ENCODE measurements around the gene TRAPPC6A. TPM values are rescaled to one million over a fixed set of nuclear protein-coding genes. Genes with fewer than 3 reads are reported as not detected.

The TRAPPC6A gene
- total RNA-seq, 1 experiment from 2014 or later = 59.9 TPM

DNA sequence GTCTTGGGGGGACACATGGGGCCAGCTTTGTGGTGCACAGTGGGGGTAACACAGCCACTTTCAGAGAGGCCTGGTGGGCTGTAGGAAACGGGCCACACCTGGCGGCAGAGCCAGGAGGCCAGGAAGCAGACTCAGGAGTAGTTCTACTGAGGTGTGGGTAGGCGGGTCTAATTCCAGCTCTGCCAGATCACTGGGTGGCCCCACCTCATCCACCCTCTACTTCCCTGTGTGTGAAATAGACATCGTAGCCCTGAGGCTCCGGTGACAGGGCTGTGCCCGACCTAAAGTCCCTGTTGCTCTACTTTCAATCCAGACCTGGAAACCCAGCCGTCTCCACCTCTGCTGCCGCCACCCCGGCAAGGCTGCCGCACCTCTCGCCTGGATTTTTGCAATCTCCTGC is 21.3 kb downstream of the TRAPPC6A start:
- no peak overlapping the region for H3K4me3 Mint-ChIP-seq
- H3K36me3 Mint-ChIP-seq (ENCODE audit: insufficient read depth in 1 of 3, low read depth in 3 of 3) = no peaks in the 10 kb centered on the region
- H3K27me3 Mint-ChIP-seq (ENCODE audit: low read depth) = peaks cover 87% of the 10 kb centered on the region
- H3K4me1 Mint-ChIP-seq = peaks cover 13 to 38% of the 10 kb centered on the region in 2 experiments
- no peak overlapping the region for H3K56ac ChIP-seq (ENCODE audit: insufficient read length, low read depth, low read length)
- H3K4ac ChIP-seq (ENCODE audit: low read depth, low read length) = no peak overlapping the region
- 0 out of 7 replicates have a peak overlapping the region, but pooled peaks of 1 of the 3 experiments have one; percentile 25 for H3K27ac Mint-ChIP-seq
- H3K9me3 ChIP-seq (ENCODE audit: control insufficient read depth, low read depth, low read length) = no peaks in the 10 kb centered on the region
- H3K27me3 ChIP-seq (ENCODE audit: insufficient read depth, low read length) = peaks cover 7% of the 10 kb centered on the region; the same call in 1 of the 2 replicates
- no peaks in the 10 kb centered on the region for H3K79me2 ChIP-seq (ENCODE audit: insufficient read depth, low read length)
- TF ChIP-seq, protein P1, sequence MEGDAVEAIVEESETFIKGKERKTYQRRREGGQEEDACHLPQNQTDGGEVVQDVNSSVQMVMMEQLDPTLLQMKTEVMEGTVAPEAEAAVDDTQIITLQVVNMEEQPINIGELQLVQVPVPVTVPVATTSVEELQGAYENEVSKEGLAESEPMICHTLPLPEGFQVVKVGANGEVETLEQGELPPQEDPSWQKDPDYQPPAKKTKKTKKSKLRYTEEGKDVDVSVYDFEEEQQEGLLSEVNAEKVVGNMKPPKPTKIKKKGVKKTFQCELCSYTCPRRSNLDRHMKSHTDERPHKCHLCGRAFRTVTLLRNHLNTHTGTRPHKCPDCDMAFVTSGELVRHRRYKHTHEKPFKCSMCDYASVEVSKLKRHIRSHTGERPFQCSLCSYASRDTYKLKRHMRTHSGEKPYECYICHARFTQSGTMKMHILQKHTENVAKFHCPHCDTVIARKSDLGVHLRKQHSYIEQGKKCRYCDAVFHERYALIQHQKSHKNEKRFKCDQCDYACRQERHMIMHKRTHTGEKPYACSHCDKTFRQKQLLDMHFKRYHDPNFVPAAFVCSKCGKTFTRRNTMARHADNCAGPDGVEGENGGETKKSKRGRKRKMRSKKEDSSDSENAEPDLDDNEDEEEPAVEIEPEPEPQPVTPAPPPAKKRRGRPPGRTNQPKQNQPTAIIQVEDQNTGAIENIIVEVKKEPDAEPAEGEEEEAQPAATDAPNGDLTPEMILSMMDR (conservative IDR thresholded peaks at IDR 0.05) = no peak
- no peaks in the 10 kb centered on the region for H4K20me1 ChIP-seq (ENCODE audit: control insufficient read depth, insufficient read depth, insufficient read length)
- no peaks in the 10 kb centered on the region; a peak in 1 of 5 replicates for H3K9me3 Mint-ChIP-seq
- H3K4me2 ChIP-seq (ENCODE audit: insufficient read depth, insufficient read length, low read length) = no peak overlapping the region
- no peaks in the 10 kb centered on the region for H3K4me1 ChIP-seq (ENCODE audit: insufficient read depth, low read length)
- H2BK120ac ChIP-seq (ENCODE audit: low read depth, low read length, poor library complexity, severe bottlenecking) = no peak overlapping the region
- no peak overlapping the region for H2BK20ac ChIP-seq (ENCODE audit: low read depth, low read length, poor library complexity, severe bottlenecking)
- H3K23ac ChIP-seq (ENCODE audit: insufficient read length, low read depth, low read length) = no peak overlapping the region
- H3K9ac ChIP-seq (ENCODE audit: extremely low read depth, insufficient read length, low read length) = no peak overlapping the region
- no peaks in the 10 kb centered on the region for H3K79me1 ChIP-seq (ENCODE audit: insufficient read depth, low read depth, low read length, poor library complexity, severe bottlenecking)
- no peak overlapping the region for H2BK5ac ChIP-seq (ENCODE audit: insufficient read length, low read length)
- H3K14ac ChIP-seq (ENCODE audit: insufficient read depth, low read length) = no peak overlapping the region
- H3K23me2 ChIP-seq (ENCODE audit: insufficient read length, low read depth, low read length, poor library complexity, severe bottlenecking) = no peaks in the 10 kb centered on the region
- H3K27ac ChIP-seq (ENCODE audit: insufficient read length, low read depth, low read length) = no peak overlapping the region
- no peak overlapping the region for H3T11ph ChIP-seq (ENCODE audit: low read length)
- no CpG with 5 or more reads among the region's 11 CpGs for WGBS (ENCODE audit: extremely low coverage, insufficient read length, low lambda C conversion rate)
- H4K8ac ChIP-seq (replicated peaks; ENCODE audit: insufficient read length, low read depth, low read length) = no peak overlapping the region
- H3K18ac ChIP-seq (ENCODE audit: insufficient read length, low read depth, low read length) = no peak overlapping the region
- H2AFZ ChIP-seq (ENCODE audit: low read length) = no peak overlapping the region
- no peak overlapping the region for H4K5ac ChIP-seq (ENCODE audit: insufficient read length, low read depth, low read length)
- no peak overlapping the region for H4K91ac ChIP-seq (ENCODE audit: insufficient read length, low read depth, low read length)
- no peak overlapping the region for H2AK5ac ChIP-seq (ENCODE audit: insufficient read length, low read length)
- no peak overlapping the region for H2BK15ac ChIP-seq (ENCODE audit: low read depth, low read length)
- DNase-seq = no peak
- no peak overlapping the region for H2BK12ac ChIP-seq (ENCODE audit: insufficient read length, low read depth, low read length)

Data from H9 (cell line).